ENCODE data around the gene WWC2.
"Not testable (repeated sequence)": the region's sequence is repeated elsewhere in the genome, so short reads cannot be mapped to it uniquely, and the experiment has no call there.

GRCh38 chr4:183193730-183194338 lies 94.8 kb downstream of the WWC2 start:
- TF ChIP-seq CTCF (IDR thresholded peaks at IDR 0.05); REST (IDR thresholded peaks at IDR 0.05; ENCODE audit: insufficient read depth in 1 of 2, low read depth in 2 of 2, low read length in 1 of 2); POLR2AphosphoS5 (IDR thresholded peaks at IDR 0.05; ENCODE audit: low read depth, low read length); TCF7L2 (IDR thresholded peaks at IDR 0.05; ENCODE audit: low read depth, low read length): not testable (repeated sequence)
